ENCODE measurements around the gene ANAPC7.

GRCh38 chr12:110369992-110370391 is 33.5 kb downstream of the ANAPC7 start:
- TF ChIP-seq ARNT (IDR thresholded peaks at IDR 0.05) (no peak), FOXM1 (IDR thresholded peaks at IDR 0.05; ENCODE audit: borderline replicate concordance) (no peak), L3MBTL2 (conservative IDR thresholded peaks at IDR 0.05) (no peak), ZNF384 (IDR thresholded peaks at IDR 0.05) (no peak), BHLHE40 (IDR thresholded peaks at IDR 0.05; ENCODE audit: borderline replicate concordance) (no peak), SUZ12 (IDR thresholded peaks at IDR 0.05) (no peak), TARDBP (IDR thresholded peaks at IDR 0.05) (no peak), FOXA1 (IDR thresholded peaks at IDR 0.05) (no peak), SP1 (IDR thresholded peaks at IDR 0.05) (no peak), CTBP1 (IDR thresholded peaks at IDR 0.05; ENCODE audit: borderline replicate concordance) (no peak), FOXK2 (IDR thresholded peaks at IDR 0.05) (no peak)

Measured in HEK293T (cell line).